Stimulated activated CD4-positive, alpha-beta T cell treated with anti-CD3 and anti-CD28 coated beads, Interleukin-4, amount 100 ng/mL, for 4 hours (primary cell): ENCODE results near the gene TACR1.

Experiments
- DNase-seq, 2 experiments: peaks; one replicate each; pipeline ENCODE4 v3.0.0-alpha.2; 2020

Gene TACR1

DNA sequence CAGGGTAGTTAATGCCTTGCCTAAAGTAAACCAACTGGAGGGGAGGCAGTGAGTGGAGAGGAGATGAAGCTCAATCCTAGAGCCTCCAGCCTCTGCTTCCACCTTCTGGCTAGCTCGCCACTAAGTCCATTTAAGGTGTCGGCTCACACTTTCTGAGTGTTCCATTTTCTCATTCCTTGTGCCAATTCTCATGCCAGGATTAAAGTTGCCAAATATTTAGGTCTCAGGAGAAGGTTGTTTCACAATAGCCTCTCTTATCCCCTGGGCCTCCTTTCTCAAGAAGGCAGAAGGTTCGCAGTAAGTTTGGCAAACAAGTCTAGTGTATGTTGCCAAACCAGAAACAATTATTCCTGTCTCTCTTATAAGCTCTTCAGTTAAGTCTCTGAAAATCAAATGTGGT is 57.2 kb downstream of the TACR1 start:
- no peak for DNase-seq

DNA sequence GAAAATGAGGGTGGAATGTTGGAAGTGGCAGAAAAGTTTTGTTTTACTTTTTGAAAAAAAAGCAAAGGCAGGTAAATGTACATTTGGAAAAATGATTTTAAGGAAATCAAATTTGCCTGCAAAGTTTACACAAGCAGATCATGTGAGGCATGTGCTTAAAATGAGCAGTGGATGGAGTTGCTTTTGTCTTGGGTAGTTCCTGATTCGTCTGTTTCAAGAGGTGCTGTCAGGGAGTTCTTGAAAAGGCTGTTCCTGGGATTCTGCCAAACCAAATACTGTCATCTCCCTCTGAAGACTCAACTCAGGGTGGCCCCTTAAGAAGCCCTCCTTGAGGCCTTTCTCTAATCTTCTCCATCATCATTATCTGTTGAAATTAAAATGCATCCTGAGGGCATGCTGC is 59.0 kb downstream of the TACR1 start:
- DNase-seq: no peak

DNA sequence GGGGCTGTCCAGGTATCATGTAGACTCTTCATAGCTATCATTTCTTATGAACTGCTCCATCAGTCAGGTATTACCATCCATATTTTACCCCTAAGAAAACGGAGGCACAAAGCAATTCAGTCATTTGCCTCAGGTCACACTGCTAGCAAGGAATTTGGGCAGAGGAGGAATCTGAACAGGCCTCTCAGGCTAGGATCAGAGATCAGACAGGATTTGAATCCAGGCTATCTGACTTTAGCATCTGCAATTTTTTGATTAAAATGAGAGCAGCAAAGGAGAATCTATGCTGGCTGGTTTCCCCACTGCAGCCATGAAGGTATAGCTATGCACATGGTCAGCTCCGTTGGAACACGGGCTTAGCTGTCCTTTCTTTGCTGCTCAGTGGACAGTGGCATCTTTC is 60.1 kb downstream of the TACR1 start:
- no peak for DNase-seq

DNA sequence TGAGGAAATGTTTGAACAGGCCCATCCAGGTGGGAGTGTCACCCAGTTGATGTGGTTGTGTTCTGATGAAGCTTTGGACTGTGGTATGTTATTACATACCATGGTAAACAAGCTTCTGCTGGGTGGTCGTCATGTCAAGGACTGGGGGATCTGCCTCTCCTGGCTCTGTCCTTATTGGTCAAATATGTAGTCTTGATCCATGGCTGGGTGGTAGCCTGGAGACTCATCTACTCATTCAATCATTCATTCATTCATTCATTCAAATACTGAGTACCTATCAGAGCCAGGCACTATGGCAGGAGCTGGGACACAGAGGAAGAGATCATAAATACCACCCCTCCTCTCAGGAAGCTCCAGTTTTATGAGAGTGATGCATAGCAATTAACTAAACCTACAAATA is 60.8 kb downstream of the TACR1 start:
- DNase-seq: no peak

DNA sequence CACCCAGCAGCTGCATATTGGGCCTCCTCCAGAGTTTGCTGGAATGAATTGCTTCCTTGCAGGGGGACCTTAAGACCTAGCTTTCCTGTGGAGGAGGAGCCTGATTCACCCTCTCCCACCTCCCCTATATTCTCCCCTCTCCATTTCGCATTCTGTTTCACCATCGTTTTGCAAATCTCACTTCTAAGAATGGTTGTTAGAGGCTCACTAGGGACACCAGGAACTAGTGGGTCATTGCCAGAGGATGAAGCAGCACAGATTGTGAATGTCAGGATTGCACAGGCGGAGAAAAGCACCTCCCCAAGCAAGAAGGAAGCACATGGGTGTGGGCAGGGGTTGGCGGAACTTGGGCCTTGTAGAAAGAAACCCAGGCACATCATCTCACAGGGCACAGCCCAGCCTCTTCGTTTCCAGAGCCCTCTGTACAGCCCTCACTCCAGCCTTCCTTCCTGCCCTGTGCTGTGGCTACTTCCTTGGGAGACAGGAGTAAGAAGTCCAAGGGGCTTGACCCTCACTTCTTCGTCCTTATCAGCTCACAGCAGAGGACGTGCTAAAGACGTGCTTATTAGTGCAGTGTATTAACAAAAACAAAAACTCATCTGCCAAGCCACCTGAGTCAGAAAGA is 63.4 kb downstream of the TACR1 start:
- no peak for DNase-seq

DNA sequence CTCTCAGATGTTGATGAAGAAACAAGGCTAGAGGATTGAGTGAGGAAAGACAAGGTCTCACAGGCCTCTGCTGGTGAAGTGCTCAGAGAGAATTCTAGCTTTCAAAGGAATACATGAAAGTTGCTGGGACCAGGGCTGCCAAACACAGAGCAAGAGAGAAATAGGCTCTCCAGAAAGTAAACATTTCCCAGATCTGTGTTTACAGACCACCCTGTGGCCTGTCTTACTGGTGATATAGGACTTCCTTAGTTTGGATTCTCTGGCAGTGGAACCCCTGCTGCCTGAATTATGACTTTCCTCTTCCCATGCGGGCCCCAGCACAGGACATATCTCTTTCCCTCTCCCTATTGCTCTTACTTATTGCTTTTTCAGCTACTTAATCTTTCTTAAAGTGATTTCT is 64.5 kb downstream of the TACR1 start:
- DNase-seq: no peak

DNA sequence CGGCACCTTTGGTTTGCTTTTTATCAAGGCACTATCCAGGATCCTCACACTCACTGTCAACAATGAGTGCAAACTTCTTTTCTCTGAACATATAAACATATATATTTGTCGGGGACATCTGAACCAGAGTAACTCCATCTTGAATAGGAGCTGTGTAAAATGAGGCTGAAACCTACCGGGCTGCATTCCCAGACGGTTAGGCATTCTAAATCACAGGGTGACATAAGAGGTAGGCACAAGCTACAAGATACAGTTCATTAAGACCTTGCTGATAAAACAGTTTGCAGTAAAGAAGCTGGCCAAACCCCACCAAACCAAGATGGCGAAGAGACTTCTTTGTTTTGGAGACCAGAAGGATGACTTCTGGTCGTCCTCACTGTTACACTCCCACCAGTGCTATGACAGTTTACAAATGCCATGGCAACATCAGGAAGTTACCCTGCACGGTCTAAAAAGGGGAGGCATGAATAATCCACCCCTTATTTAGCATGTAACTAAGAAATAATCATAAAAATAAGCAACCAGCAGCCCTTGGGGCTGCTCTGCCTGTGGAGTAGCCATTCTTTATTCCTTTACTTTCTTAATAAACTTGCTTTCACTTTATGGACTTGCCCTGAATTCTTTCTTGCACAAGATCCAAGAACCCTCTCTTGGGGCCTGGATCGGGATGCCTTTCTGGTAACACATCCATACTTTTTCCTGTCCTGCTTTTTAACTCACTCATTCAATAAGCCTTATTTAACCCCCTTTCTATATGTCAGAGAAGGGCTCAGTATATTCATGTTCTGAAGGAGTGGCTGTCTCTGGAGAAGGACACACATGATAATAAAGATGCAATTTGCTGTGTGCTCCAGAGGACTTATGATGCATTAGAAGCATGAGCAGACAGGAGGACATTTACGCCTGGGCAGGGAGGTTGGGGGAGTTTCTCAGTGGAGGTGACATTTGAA is 65.4 kb downstream of the TACR1 start:
- DNase-seq: no peak

DNA sequence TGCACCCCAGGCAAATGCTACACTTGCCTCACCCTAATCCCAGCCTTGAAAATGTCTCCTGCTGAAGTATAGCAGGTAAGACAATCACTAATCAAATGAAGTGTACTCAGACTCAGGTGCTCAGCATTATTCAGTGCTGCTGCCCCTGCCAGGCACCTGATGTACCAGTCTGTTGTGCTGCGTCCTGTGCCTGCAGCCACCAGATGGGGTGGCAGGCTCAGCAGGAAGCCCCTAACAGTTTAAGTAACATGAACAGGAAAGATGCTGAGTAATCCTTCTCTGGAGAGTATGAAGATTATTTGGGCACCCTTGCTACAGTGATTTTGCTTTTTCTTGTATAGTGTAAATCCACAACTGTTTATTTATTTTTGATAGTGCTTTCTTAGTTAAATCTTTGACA is 69.1 kb downstream of the TACR1 start:
- DNase-seq: no peak

DNA sequence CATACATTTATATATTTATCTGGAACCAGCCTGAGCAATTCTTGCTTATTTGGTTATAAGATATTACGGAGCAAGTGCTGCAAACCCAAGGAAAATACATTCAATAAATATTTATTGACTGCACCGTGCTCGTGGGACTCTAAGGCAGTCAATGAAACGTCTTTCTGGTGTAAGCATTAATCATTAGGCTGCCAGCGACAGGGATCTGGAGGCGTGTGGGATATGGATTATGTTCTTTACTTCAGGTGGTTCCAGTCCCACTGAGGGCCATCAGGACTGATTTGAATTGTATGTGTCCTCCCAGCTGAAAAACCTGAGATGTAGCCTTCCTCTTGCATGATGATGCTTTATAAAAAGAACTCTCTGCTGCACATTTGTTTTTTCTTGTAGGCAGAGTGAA is 75.4 kb downstream of the TACR1 start:
- no peak for DNase-seq

DNA sequence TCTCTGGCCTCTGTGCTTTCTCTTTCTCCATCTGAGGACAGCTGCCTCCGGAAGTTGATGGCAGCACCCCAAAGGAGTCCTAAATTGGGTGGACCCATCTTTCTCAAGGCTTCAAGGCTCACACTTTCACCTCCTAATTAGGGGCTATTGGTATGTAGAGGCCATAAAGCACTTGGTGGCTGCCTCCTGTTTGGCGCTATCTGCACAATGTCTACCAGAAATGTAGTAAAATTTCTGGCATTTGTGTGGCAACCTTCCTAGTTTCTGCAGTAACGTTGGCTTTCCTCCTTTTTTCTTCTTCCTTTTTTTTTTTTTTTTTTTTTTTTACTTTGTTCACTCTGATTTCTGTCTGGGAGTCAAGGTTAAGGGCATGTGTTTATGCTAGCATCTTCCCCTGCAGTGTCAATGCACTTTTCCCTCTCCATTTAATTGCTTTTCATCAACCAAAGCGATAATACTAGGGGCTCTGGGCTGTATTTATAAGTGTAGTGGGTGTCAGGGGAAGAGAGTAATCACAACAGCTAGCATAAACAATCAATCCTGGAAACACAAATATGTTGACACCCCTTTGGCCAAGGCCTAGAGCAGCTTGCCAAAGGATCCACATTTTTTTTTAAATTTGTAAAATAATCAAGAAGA is 86.0 kb downstream of the TACR1 start:
- no peak for DNase-seq

DNA sequence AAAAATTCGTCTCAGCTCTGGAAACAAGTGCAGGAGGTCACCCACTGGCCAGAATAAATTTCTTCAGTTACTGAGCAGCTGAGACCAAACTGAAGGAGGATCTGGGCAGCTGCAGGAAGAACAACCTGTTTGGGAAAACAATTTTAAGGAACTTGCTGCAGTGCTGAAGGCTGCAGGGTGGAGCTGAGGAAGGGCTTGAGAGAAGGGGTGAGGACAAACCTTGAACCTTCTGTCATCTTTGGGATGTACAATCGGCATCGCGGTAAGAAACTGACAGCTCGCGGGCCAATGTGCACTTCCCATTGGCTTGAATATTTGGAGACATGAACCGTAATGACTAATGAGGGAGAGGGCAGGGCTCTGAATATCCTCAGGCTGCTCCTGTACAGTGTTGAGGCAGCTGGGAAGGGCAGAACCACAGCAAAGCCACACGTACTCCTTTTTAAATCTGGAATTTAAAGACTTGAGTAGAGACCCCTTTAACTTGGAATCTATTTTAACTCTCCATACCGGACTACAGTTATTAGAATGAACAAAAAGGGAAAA is 90.3 kb downstream of the TACR1 start:
- no peak for DNase-seq

DNA sequence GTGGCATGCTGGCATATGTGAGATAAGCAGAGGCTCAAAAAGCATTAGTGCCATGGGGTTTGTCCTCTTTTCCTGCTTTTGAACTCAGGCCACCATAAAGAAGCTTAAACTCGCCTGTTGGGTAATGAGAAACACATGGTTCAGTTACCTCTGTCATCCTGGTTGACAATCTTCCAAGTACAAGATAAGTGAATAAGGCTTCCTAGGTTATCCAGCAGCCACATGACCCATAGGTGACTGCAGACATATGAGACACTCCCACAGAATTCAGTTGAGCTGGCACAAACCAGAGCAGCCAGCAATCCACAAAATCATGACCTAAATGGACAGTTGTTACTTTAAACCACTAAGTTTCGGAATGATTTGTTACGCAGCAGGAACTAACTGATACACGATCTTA is 97.3 kb downstream of the TACR1 start:
- DNase-seq: no peak

DNA sequence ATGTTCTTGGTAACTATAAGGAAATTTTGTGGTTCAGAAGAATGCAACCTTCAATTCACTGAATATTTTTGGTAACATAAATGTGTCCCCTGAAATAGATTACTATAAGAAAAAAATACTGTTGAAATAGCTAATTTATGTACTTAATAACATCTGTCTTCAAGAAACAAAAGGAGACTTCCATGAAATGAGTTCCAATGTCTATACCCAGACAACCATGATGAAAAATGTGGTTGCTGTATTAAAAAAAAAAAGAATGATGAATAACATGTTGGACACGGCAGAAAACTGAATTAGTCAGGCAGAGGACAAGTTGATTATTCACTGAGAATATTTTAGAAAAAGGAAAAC is 98.5 kb downstream of the TACR1 start:
- DNase-seq: no peak

DNA sequence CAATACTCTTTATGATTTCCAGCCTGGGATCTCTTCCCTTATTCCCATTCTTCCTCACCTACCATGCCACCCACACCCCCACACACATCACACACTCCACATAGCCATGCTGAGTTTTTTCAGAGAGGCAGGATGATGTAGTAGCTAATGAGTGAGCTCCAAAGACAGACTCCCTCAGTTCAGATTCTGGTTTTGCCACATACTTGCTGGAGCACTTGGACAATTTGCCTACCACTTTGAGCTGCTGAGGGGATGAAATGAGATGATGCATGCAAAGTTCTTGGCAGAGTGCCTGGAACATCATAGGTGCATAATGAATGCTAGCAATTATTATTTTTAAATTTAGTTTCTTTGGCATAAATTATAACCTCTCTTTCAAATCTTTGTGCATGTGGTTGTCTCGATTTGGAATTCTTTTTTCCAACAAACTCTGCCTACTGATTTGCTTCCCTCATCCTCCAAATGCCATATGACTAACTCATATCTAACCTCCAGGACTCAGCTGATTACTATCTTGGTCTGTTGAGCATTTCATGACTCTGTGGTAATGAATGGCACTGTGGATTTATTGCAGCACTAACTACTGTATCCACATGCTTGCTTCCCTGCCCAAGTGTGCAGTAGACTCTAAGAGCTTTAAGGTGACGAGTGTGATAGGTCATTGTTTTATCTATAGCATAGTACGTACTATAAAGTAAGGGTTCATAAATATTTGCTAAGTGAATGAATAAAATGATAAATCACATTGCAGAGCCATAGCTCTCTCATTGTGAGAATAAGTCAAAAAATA is 99.1 kb downstream of the TACR1 start:
- no peak for DNase-seq

DNA sequence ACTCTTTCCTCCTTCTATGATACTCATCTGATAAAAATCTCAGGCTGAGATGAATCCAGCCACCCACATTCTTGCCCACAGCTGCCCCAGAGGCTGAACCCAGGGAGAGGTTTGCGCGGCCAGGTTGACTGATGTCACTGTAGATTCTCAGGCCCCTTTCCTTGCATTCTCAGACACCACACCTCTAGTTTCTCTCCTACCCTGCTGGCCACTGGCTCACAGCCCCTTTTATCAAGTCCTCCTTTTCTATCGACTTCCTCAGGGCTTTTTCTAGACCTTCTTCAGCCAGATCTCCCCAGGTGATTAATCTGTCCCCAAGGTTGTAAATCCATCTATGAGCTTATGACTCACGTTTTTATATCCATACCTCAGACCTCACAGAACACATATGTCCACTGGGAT is 99.8 kb downstream of the TACR1 start:
- no peak for DNase-seq

DNA sequence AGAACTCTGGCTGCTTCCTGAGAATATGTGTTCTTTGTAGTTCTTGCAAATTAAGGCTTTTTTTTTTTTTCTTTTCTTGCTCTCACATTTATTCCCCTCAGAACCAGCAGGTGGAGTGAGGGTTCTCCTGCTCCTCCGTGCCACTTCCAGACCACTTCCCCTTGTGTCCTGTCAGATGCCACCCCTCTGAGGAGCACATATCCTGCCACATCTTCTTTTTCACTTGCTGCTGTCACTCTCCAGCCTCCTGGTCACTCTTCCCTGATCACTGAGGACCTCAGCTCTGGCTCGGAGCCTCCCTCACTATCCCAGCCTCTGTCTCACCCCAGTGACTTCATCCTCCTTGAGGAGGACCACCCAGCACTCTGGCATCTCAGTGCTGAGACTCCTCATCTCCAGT is 100.5 kb downstream of the TACR1 start:
- DNase-seq: no peak

DNA sequence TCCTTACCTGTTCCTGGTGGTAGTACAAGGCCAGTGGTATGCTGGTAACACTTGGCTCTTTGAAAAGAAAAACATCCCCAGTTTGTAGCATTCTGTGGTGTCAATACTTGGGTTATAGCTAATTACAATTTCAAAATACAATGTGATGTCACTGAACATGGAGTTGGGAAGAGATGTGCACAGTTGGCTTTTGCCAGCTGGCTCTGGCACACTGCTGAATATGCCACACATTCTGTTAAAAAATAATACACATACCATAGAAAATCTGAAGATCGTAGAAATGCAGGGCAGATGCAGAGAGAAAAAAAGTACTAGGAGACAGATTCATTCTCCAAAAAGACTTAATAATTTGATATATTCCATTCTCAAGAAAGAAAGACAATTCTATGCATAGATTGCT is 101.5 kb downstream of the TACR1 start:
- DNase-seq: no peak

DNA sequence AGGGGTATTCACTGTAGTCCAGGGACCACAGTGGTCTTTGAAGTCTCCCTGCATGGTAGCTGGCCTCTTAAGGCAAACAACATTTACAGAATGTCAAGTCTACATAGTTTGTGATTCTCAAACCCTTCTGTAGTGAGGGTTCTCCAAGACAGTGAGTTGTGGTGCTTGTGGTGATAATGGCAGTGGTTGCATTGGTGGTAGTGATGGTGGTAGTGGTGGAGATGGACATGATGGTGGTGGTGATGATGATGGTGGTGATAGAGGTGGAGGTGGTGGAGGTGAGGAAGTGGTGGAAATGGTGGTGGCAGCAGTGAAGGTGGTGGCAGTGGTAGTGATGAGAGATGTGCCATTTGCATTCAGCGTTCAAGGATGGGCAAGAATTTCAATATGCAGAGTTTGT is 104.9 kb downstream of the TACR1 start:
- DNase-seq: no peak

DNA sequence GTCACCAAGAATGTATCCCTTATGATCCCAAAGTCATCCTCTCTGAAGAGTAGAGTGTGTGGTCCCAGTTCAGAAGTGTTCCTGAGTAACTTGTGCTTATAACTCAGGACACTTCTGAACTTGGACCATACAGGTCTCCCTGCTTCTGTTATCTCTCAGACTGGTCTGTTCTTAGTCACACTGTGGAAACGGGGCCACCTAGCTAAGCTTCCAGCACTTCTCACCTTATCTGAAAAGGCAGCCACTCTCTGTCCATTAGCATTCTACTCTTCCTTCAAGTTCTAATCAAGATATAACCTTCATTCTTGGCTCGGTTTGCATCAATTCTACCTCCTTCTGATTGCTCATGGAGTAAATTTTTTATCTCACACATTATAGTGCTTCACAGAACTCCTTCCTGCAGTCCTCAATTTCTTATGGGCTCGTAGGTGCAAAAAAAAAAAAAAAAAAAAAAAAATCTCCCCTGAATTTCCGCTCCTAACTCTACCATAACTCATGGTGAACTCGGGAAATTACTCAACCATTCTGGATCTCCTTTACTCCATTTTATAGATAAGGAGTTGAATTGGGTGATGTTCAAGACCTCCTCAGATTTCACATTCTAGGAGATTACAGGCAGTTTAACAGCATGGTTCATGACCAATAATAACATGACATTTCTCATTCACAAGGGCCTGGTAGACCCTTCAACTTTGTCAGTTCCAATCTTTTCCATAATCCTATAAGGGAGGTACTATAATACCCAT is 108.4 kb downstream of the TACR1 start:
- no peak for DNase-seq

DNA sequence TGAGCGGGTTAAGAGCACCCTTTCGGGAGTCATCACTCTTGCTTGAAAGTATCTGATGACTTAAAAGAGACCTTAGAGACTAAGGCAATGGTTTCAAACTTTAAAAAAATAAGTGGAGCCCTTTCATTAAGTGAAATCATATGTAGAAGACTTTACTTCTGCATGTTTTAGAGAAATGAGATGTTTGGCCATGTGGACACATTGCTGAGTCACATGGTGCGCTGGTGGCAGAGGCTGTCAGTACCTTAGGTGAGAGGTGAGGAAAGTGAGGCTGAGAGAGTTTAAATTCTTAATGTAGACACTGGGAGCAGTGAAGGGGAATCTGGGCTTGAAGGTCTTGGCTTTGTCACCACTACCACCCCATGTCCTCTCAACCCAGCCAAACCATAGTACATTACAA is 109.8 kb downstream of the TACR1 start:
- no peak for DNase-seq

DNA sequence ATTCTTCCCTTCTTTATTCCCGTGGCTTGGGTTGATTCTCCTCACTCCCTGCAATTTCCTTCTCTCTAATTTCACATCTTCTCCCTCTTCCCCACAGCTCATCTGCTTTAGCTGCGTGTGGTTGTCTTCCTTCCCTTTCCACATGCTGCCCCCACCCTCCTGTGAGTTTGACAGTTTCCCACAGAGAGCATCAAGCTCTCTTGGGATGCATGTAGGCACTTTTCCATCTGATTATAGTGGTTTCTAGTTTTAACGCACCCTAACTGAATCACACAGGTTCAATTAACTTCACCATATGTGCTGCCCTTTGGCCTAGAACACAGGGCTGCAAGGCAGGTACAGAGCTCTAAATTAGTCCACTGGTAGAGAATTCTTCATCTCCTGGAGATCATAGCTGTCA is 110.5 kb downstream of the TACR1 start:
- DNase-seq: no peak

DNA sequence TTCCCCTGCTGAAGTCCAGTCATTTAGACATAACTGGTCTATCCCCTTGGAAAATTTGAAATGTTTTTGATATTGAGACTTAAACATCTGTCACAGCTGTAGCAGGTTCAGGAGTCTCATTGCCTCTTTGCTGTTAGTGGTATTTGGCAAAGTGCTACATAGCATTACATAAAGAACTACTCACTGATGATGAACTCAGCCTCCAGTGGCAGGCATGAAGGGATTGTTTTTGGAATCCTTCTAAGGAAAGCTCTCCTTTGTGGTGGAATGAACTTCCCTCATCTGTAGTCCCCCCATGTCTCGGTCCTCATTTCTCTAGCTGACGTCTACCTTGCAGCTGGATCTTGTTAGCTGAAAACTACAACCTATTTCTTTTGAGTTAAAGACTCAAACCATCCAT is 111.6 kb downstream of the TACR1 start:
- no peak for DNase-seq
